SK-N-DZ (cell line): ENCODE measurements around the gene GMEB2.
"Not testable (repeated sequence)": the region's sequence is repeated elsewhere in the genome, so short reads cannot be mapped to it uniquely, and the experiment has no call there.

ENCODE experiments used
- DNase-seq: peaks from one replicate; pipeline ENCODE4 v3.0.0-alpha.2; 2015; ENCODE audit warnings: low spot score

The GMEB2 gene

GRCh38 chr20:63560856-63561609, 65.9 kb downstream of the GMEB2 start:
- no peak for DNase-seq

DNA sequence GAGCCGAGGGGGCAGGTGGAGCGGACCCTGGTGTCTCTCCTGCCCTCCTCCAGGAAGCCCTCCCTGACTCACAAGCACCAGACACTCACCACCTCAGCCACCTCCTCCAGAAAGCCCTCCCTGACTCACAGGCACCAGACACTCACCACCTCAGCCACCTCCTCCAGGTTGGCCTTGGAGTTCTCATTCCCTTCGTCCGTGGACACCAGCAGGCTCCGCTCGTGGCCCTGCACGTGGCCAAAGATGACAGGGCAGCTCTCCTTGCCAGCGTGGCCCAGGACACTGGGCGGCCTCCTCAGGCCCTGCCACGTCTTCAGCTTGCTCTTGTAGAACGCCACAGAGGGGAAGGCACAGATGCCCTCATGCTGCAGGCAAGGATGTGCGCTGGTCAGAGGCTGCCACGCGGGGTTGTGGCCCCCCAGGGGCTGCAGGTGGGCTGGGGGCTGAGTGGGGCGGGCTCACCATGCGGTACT, 66.5 kb downstream of the GMEB2 start:
- DNase-seq, result no peak

DNA sequence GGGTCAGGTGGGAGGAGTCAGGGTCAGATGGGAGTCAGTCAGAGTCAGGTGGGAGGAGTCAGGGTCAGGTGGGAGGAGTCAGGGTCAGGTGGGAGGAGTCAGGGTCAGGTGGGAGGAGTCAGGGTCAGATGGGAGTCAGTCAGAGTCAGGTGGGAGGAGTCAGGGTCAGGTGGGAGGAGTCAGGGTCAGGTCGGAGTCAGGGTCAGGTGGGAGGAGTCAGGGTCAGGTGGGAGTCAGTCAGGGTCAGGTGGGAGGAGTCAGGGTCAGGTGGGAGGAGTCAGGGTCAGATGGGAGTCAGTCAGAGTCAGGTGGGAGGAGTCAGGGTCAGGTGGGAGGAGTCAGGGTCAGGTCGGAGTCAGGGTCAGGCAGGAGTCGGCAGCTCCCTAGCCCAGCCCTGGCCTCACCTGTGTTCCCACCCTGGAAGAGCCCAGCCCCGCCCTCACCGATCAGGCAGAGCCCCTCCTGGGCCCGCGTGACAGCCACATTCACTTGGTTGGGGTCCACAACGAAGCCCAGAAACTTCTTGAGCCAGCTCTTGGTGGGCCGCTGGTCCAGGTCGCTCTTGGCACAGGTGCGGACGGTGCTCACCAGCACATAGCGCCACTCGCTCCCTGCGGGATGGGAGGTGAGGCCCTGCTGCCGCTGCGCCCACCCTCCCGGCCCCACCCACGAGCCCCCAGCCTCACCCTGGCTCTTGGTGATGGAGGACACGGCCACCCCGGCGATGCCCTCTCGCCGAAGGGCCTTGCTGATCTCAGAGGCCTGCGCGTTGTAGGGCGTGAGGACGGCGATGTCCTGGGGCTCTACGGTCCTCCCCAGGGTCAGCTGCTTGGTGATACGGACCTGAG, 67.2 kb downstream of the GMEB2 start:
- DNase-seq, result not testable (repeated sequence)

- DNase-seq, result no peak
Observed at GRCh38 chr20:63558804-63559484, 68.0 kb downstream of the GMEB2 start.

DNA sequence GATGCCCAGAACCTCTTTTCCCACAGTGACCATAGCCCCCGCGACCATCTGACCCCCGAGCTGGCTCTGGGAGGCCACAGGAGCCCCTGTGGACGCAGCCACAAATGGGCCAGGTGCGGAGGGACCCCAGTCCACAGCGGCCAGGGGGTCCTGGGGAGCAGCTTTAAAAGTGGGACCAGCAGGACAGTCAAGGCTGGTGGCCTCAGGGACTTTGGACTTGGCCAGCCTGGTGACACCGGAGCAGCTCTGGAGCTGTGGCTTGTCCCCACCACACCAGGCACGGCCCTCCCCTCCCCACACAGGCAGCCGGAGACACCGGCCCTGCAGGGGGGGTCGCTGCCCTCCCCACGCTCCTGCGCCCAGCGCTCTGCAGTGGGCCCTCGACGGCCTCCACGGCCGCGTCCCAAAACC, 69.4 kb downstream of the GMEB2 start:
- DNase-seq, result no peak

DNA sequence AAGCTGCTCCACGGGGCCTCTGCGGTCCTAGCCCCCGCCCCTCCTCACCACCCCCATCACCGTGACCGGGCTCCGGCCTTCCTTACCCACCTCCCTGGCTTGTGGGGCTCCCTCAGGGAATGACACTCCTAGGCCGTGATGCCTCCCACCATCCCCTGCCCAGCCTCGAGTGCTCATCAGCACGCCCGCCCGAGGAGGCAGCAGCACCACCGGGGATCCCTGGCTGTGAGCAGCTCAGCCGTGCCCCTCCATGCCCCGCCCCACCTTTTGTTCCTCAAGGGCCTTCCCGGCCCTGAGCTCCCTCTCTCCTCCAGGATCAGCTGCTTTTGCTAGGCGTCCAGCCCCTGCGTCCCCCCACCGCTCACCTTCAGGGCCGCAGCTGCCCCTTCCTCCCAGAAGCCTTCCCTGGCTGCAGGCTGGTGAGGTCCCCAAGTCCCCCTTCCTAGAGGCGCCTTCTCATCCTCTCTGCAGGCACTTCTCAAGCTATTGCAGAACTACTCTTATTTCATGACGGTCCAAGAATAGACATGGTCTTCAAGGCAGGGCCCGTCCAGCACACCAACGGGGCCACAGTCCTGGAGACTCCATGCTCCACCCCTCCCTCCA, 69.9 kb downstream of the GMEB2 start:
- no peak for DNase-seq

DNA sequence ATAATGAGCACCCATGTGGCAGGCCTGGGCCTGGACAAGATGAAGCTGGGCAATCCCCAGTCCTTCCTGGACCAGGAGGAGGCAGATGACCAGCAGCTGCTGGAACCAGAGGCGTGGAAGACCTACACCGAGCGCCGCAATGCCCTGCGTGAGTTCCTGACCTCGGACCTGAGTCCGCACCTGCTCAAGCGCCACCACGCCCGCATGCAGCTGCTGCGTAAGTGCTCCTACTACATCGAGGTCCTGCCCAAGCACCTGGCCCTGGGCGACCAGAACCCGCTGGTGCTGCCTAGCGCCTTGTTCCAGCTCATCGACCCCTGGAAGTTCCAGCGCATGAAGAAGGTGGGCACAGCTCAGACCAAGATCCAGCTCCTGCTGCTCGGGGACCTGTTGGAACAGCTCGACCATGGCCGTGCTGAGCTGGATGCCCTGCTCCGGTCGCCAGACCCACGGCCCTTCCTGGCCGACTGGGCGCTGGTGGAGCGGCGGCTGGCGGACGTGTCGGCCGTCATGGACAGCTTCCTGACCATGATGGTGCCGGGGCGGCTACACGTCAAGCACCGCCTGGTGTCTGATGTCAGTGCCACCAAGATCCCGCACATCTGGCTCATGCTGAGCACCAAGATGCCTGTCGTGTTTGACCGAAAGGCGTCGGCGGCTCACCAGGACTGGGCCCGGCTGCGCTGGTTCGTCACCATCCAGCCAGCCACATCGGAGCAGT, 71.1 kb downstream of the GMEB2 start:
- DNase-seq, result no peak

GRCh38 chr20:63554361-63555278, 72.3 kb downstream of the GMEB2 start:
- DNase-seq, result no peak

GRCh38 chr20:63553933-63554290, 73.0 kb downstream of the GMEB2 start, which contains the start of gene FNDC11:
FNDC11 (plus strand) TSS chr20:63554159; CDS start chr20:63555664, 1,505 bp downstream.
- DNase-seq, result no peak

GRCh38 chr20:63553251-63553932, 73.5 kb downstream of the GMEB2 start:
- peak; percentile 70 for DNase-seq

DNA sequence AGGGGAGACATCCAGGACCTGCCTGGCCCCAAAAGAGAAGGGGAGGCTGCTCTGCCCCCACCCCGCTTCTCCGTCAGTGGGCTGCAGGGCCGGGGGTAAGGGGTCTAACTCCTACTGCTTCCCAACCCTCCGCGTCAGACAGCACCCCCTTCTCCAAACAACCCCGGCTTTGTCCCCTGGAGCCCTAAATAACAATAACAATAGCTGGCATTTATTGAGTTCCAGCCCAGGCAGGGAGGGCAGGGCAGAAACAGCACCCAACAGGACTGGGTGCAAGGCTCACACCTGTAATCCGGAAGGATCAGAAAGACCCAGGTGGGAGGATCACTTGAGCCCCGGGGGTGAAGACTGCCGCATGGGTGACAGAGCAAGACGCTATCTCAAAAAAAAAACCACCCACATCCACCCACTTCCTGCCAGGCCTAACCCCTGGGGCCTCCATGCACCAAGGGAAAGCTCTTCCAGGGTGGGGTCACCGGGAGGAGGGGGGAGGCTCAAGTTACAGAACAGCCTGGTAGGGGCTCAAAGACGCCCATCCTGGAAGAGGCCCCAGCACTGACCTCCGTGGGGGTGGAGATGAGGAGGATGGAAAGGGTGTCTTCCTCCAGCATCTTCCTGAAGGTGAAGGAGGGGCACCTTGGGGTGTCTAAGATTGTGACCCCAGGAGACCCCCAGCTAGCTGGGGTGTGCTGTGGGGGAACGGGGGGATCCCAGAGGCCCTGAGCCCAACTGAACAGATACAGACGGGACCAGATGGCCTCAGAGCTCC, 74.2 kb downstream of the GMEB2 start:
- DNase-seq, result no peak

DNA sequence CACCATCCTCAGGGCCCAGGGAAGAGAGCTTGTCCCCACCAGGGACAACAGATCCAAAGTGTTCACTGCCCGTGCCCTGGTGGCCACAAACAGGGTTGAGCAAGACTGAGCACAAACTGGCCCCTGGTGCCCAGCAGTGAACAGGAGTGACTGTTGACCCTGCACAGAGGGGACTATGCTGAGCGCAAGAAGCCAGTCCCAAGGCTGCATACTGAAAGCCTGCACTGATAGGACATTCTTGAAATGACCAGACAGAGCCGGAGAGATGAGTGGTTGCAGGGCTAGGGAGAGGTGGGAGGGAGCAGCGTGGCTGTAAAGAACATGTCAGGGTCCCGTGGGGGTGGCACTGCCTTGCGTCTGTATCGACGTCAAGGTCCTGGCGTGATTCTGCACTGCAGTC, 75.8 kb downstream of the GMEB2 start:
- no peak for DNase-seq

GRCh38 chr20:63549679-63550282, 77.1 kb downstream of the GMEB2 start:
- no peak for DNase-seq

DNA sequence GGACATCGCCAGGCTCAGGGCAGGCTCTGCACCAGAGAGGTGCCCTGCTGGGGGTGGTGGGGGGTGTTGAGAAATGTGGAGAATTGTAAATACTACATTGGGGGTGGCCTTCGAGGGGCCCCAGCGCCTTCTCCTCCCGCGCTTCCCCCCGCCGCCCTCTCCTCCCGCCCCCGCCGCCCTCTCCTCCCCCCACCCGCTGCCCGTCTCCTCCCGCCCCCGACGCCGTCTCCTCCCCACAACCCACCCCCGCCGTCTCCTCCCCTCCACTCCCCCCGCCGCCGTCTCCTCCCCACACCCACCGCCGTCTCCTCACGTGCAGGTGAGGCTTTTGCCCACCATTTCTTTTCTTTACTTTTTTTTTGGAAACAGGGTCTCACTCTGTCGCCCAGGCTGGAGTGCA, 77.9 kb downstream of the GMEB2 start:
- no peak for DNase-seq

DNA sequence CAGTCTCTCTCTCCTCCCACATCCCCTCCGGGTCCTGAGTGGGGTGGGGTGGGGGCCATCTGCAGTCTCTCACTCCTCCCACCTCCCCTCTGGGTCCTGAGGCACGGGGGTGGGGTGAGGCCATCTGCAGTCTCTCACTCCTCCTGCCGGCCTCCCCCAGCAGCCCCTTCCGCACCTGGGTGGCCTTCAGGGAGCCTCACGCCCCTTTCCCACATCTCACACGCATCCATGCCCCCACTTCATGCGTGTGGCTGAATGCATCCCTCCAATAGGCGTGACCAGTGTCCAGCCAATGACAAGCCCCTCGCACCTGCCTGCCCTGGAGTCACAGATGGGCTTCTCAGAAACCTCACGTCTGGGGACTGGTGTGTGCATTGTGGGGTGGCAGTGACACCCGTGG, 78.4 kb downstream of the GMEB2 start:
- no peak for DNase-seq

- no peak for DNase-seq
Observed at GRCh38 chr20:63547725-63548480, 79.0 kb downstream of the GMEB2 start, which contains the start of gene SRMS. SRMS (minus strand) TSS chr20:63547749; CDS start chr20:63547463, 286 bp downstream.
